HG03175 (cell line): ENCODE measurements around the gene ARHGEF9.
A peak's percentile ranks its signal among the peaks of the same experiment; 100 is the strongest.
"Not testable (repeated sequence)": the region's sequence is repeated elsewhere in the genome, so short reads cannot be mapped to it uniquely, and the experiment has no call there.

Experiments
- ATAC-seq: cut with Tn5 transposase; IDR thresholded peaks from one replicate; pipeline ENCODE4 v1.9.1; 2021; ENCODE audit warnings: mild to moderate bottlenecking, moderate library complexity; ENCODE audit not compliant: unreplicated experiment

ARHGEF9 gene

GRCh38 chrX:63784902-63785707 lies at the start of gene ARHGEF9:
Gene ARHGEF9 (minus strand): TSS chrX:63785214. CDS start chrX:63785145, 69 bp downstream.
- no peak for ATAC-seq

GRCh38 chrX:63825446-63825845 lies 40.4 kb upstream of the ARHGEF9 start:
- not testable (repeated sequence) for ATAC-seq

- ATAC-seq: no peak
Observed at GRCh38 chrX:63818156-63818555, 33.1 kb upstream of the ARHGEF9 start.

GRCh38 chrX:63817696-63818095 lies 32.7 kb upstream of the ARHGEF9 start:
- ATAC-seq: no peak

- no peak for ATAC-seq
Observed at GRCh38 chrX:63812823-63813222, 27.8 kb upstream of the ARHGEF9 start.

- ATAC-seq: no peak
Observed at GRCh38 chrX:63810746-63811145, 25.7 kb upstream of the ARHGEF9 start.

- ATAC-seq: no peak
Observed at GRCh38 chrX:63809173-63809572, 24.2 kb upstream of the ARHGEF9 start.

- not testable (repeated sequence) for ATAC-seq
Observed at GRCh38 chrX:63795406-63795805, 10.4 kb upstream of the ARHGEF9 start.

GRCh38 chrX:63785708-63786040 lies 660 bp upstream of the ARHGEF9 start:
- no peak for ATAC-seq

GRCh38 chrX:63784346-63784901 lies 590 bp downstream of the ARHGEF9 start:
- ATAC-seq: no peak

- no peak for ATAC-seq
Observed at GRCh38 chrX:63782515-63782914, 2.5 kb downstream of the ARHGEF9 start.

GRCh38 chrX:63768760-63769159 lies 16.3 kb downstream of the ARHGEF9 start:
- ATAC-seq: no peak

- ATAC-seq: no peak
Observed at GRCh38 chrX:63765712-63766111, 19.3 kb downstream of the ARHGEF9 start.

- ATAC-seq: no peak
Observed at GRCh38 chrX:63764946-63765345, 20.1 kb downstream of the ARHGEF9 start.

- peak; percentile 76 for ATAC-seq
Observed at GRCh38 chrX:63761639-63762038, 23.4 kb downstream of the ARHGEF9 start.

GRCh38 chrX:63758011-63758410 lies 27.0 kb downstream of the ARHGEF9 start:
- ATAC-seq: no peak

GRCh38 chrX:63755892-63756291 lies 29.1 kb downstream of the ARHGEF9 start:
- ATAC-seq: no peak

- peak; percentile 98 for ATAC-seq
Observed at GRCh38 chrX:63754860-63755579, 30.0 kb downstream of the ARHGEF9 start.

- peak; percentile 38 for ATAC-seq
Observed at GRCh38 chrX:63754136-63754859, 30.7 kb downstream of the ARHGEF9 start.

- ATAC-seq: no peak
Observed at GRCh38 chrX:63751481-63751880, 33.5 kb downstream of the ARHGEF9 start.

GRCh38 chrX:63750811-63751210 lies 34.2 kb downstream of the ARHGEF9 start:
- no peak for ATAC-seq
